Transverse colon (tissue), 3 donors: ENCODE results near the gene ZBP1.

Experiments used
- POLR2A ChIP-seq: fragments of 450-650 bp; IDR thresholded peaks from one replicate; pipeline ENCODE4 v1.6.1; 2016; ENCODE audit warnings: antibody characterized with exemption, mild to moderate bottlenecking, moderate library complexity
- TF ChIP-seq, protein P1 (sequence below), 5 experiments: fragments of 200-600 bp in 3 of 5; fragments of 450-650 bp in 2 of 5; sonication (generic) in 3 of 5; IDR thresholded peaks; 1 replicate in 2 of 5; 2 replicates in 3 of 5; pipeline ENCODE4 v1.5.1; 2016 to 2017; ENCODE audit warnings: antibody characterized with exemption in 5 of 5, inconsistent platforms in 3 of 5, mild to moderate bottlenecking in 2 of 5, moderate library complexity in 1 of 5

DNA sequence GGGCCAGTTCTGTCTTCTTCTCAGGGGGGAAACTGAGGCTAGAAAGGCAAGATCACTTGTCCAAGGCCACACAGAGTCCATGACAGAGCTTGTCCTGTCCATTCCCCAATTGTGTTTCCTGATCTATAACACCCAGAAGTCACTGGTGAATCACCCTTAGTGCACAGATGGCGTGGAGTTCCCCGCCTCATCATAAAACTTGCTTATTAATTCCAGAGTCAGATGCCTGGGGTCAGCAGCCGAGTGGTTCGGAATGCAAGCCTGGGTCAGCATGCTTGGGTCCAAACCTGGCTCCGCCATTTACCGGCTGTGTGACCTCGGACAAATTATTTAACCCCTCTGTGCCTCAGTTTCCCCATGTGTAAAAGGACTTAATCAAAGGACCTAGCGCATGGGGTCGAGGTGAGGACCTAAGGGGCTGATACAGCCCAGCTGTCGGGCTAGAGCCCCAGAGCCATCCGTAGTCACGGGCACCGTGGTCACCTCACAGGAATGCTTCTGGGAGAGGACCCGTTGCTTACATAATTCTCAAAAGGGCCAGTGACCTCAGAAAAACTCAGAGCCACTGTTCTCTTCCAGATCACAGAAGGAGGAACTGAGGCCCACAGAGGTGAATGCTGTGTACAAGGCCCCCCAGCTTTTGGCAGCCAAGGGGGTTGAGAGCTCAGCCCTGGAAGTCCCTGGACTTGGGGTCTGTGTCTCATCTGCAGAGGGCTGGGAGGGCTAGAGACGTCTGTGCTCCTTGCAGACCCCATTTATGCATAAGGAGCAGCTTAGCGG lies 1.4 kb upstream of the ZBP1 start:
- TF ChIP-seq POLR2A, result no peak
- TF ChIP-seq, protein P1, sequence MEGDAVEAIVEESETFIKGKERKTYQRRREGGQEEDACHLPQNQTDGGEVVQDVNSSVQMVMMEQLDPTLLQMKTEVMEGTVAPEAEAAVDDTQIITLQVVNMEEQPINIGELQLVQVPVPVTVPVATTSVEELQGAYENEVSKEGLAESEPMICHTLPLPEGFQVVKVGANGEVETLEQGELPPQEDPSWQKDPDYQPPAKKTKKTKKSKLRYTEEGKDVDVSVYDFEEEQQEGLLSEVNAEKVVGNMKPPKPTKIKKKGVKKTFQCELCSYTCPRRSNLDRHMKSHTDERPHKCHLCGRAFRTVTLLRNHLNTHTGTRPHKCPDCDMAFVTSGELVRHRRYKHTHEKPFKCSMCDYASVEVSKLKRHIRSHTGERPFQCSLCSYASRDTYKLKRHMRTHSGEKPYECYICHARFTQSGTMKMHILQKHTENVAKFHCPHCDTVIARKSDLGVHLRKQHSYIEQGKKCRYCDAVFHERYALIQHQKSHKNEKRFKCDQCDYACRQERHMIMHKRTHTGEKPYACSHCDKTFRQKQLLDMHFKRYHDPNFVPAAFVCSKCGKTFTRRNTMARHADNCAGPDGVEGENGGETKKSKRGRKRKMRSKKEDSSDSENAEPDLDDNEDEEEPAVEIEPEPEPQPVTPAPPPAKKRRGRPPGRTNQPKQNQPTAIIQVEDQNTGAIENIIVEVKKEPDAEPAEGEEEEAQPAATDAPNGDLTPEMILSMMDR (IDR thresholded peaks at IDR 0.05), result no peak
